Hepatocyte (in vitro differentiated cells): ENCODE results near the gene AQP5. TPM values are rescaled to one million over a fixed set of nuclear protein-coding genes. Genes with fewer than 3 reads are reported as not detected.

ENCODE experiments used
- DNase-seq: peaks from one replicate; pipeline ENCODE4 v3.0.0-alpha.2; 2016; ENCODE audit warnings: low spot score
- H2AFZ ChIP-seq: fragments of 200-600 bp; sonication (generic); 2 replicates; pipeline ENCODE4 v1.6.0; 2016; ENCODE audit warnings: antibody characterized with exemption, mild to moderate bottlenecking
- H3K27ac ChIP-seq: fragments of 200-600 bp; sonication (generic); 2 replicates; pipeline ENCODE4 v1.5.1; 2016; ENCODE audit warnings: mild to moderate bottlenecking
- H3K27me3 ChIP-seq: fragments of 200-600 bp; sonication (generic); 2 replicates; pipeline ENCODE4 v1.6.1; 2016
- H3K36me3 ChIP-seq: fragments of 200-600 bp; sonication (generic); replicated peaks from 2 replicates; pipeline ENCODE4 v1.5.1; 2016; ENCODE audit warnings: low read depth; ENCODE audit not compliant: insufficient read depth
- H3K4me1 ChIP-seq: fragments of 200-600 bp; sonication (generic); 2 replicates; pipeline ENCODE4 v1.5.1; 2016; ENCODE audit warnings: mild to moderate bottlenecking, moderate library complexity; ENCODE audit not compliant: insufficient read depth
- H3K4me2 ChIP-seq: fragments of 200-600 bp; sonication (generic); 2 replicates; pipeline ENCODE4 v1.6.0; 2016
- H3K4me3 ChIP-seq: fragments of 200-600 bp; sonication (generic); 2 replicates; pipeline ENCODE4 v1.5.1; 2016; ENCODE audit warnings: mild to moderate bottlenecking
- H3K79me2 ChIP-seq: fragments of 200-600 bp; sonication (generic); 2 replicates; pipeline ENCODE4 v1.6.0; 2017; ENCODE audit warnings: mild to moderate bottlenecking
- H3K9me2 ChIP-seq: fragments of 200-600 bp; sonication (generic); replicated peaks from 2 replicates; pipeline ENCODE4 v1.6.0; 2017; ENCODE audit warnings: mild to moderate bottlenecking; ENCODE audit not compliant: insufficient read depth
- H3K9me3 ChIP-seq: fragments of 200-600 bp; sonication (generic); 2 replicates; pipeline ENCODE4 v1.5.1; 2016; ENCODE audit warnings: low read depth, mild to moderate bottlenecking
- H4K20me1 ChIP-seq: fragments of 200-600 bp; sonication (generic); 2 replicates; pipeline ENCODE4 v1.6.0; 2016; ENCODE audit warnings: mild to moderate bottlenecking; ENCODE audit not compliant: insufficient read depth, poor library complexity, severe bottlenecking
- CTCF ChIP-seq: fragments of 200-600 bp; sonication (generic); IDR thresholded peaks from 2 replicates; pipeline ENCODE4 v1.5.1; 2016; ENCODE audit warnings: antibody characterized with exemption, mild to moderate bottlenecking; ENCODE audit not compliant: poor library complexity
- EZH2 ChIP-seq: fragments of 200-600 bp; sonication (generic); IDR thresholded peaks from 2 replicates; pipeline ENCODE4 v1.6.1; 2016; ENCODE audit warnings: antibody characterized with exemption, mild to moderate bottlenecking, borderline replicate concordance
- EZH2phosphoT487 ChIP-seq: fragments of 200-600 bp; sonication (generic); IDR thresholded peaks from one replicate; pipeline ENCODE4 v1.6.1; 2018; ENCODE audit warnings: antibody characterized with exemption, mild to moderate bottlenecking, low read depth, moderate library complexity; ENCODE audit not compliant: unreplicated experiment, severe bottlenecking
- WGBS: methylation state at CpG from one replicate; pipeline ENCODE4 v1.1.6; 2016; ENCODE audit warnings: low lambda C conversion rate; ENCODE audit errors: missing lambda C conversion rate; 5-methylcytosine and 5-hydroxymethylcytosine counted together
- polyA plus RNA-seq: library from polyadenylated mRNA; unstranded; fragments of >200 nt; fragmentation: Nextera tagmentation; extraction: Ambion mirVana; gene quantifications from 2 replicates; pipeline ENCODE4 v1.2.1, GENCODE V29; 2016
- total RNA-seq: library from RNA; depleted of rRNA; stranded (reverse); fragments of >200 nt; gene quantifications from 2 replicates; pipeline ENCODE4 v1.2.3, GENCODE V29; 2014

Gene AQP5
- total and polyA plus RNA-seq, 2 experiments from 2014 or later = 0.50 to 1.2 TPM

GRCh38 chr12:49945394-49946080, 16.1 kb upstream of the AQP5 start:
- Histone ChIP-seq H3K9me2 (no peaks in the 10 kb centered on the region), H3K4me3 (no peak overlapping the region), H4K20me1 (no peaks in the 10 kb centered on the region), H3K79me2 (no peaks in the 10 kb centered on the region), H3K9me3 (no peaks in the 10 kb centered on the region), H3K27me3 (no peaks in the 10 kb centered on the region), H2AFZ (peak overlapping the region; percentile 49), H3K27ac (peak overlapping the region; percentile 73), H3K4me1 (no peaks in the 10 kb centered on the region), H3K36me3 (no peaks in the 10 kb centered on the region), H3K4me2 (peak overlapping the region; percentile 68)
- TF ChIP-seq EZH2 (no peak), CTCF (peak; percentile 92)
- peak; percentile 91 for DNase-seq
- WGBS = 8% methylated on average over 27 of the region's 28 CpGs

GRCh38 chr12:49946086-49946485, 15.6 kb upstream of the AQP5 start:
- Histone ChIP-seq H3K4me1 (no peaks in the 10 kb centered on the region), H3K79me2 (no peaks in the 10 kb centered on the region), H3K9me3 (no peaks in the 10 kb centered on the region), H3K36me3 (no peaks in the 10 kb centered on the region), H4K20me1 (no peaks in the 10 kb centered on the region), H3K27ac (peak overlapping the region; percentile 73), H2AFZ (peak overlapping the region; percentile 49), H3K27me3 (no peaks in the 10 kb centered on the region), H3K4me3 (no peak overlapping the region), H3K4me2 (peak overlapping the region; percentile 68), H3K9me2 (no peaks in the 10 kb centered on the region)
- no peak for DNase-seq
- no peak for TF ChIP-seq EZH2phosphoT487
- no peak for TF ChIP-seq EZH2
- no peak for TF ChIP-seq CTCF
- WGBS = 69% methylated on average over 9 of the region's 9 CpGs

GRCh38 chr12:49946497-49946896, 15.2 kb upstream of the AQP5 start:
- Histone ChIP-seq H3K27ac (peak overlapping the region; percentile 73), H3K36me3 (no peaks in the 10 kb centered on the region), H3K9me3 (no peaks in the 10 kb centered on the region), H4K20me1 (no peaks in the 10 kb centered on the region), H3K79me2 (no peaks in the 10 kb centered on the region), H3K27me3 (no peaks in the 10 kb centered on the region), H3K4me3 (no peak overlapping the region), H3K4me2 (peak overlapping the region; percentile 68), H2AFZ (no peak overlapping the region), H3K4me1 (no peaks in the 10 kb centered on the region), H3K9me2 (no peaks in the 10 kb centered on the region)
- DNase-seq = no peak
- WGBS = 59% methylated on average over 3 of the region's 3 CpGs
- TF ChIP-seq EZH2phosphoT487 (no peak), CTCF (no peak), EZH2 (no peak)
